22Rv1 (cell line): ENCODE measurements around the gene C9orf78.

Experiments
- CTCF ChIP-seq: fragments of 450-650 bp; IDR thresholded peaks from 2 replicates; pipeline ENCODE4 v1.5.1; 2017; ENCODE audit warnings: mild to moderate bottlenecking
- ZFX ChIP-seq: fragments of 450-650 bp; IDR thresholded peaks from 2 replicates; pipeline ENCODE4 v1.6.1; 2017; ENCODE audit warnings: antibody characterized with exemption, borderline replicate concordance

GRCh38 chr9:129875181-129875611 is 40.1 kb upstream of the C9orf78 start:
- TF ChIP-seq CTCF, result peak; percentile 26; the same call in 1 of the 2 replicates
- TF ChIP-seq ZFX, result no peak
